OCI-LY7 (cell line): Measurements from ENCODE around the gene NBPF26. TPM values are rescaled to one million over a fixed set of nuclear protein-coding genes. Genes with fewer than 3 reads are reported as not detected.
"Not testable (repeated sequence)": the region's sequence is repeated elsewhere in the genome, so short reads cannot be mapped to it uniquely, and the experiment has no call there.

ENCODE experiments used
- BruUV-seq: library from RNA; stranded (reverse); fragments of 400-500 nt; replicated peaks from 2 replicates; lab custom pipeline; 2021; lab: Mats Ljungman, UMichigan
- CTCF ChIA-PET: fragments of 300-600 bp; sonication (Branson Sonifier 250); formaldehyde crosslinking; loops from one replicate; lab custom pipeline; 2022; ENCODE audit warnings: antibody characterized with exemption; ENCODE audit not compliant: unreplicated experiment; lab: Charles Lee
- POLR2A ChIA-PET: fragments of 300-600 bp; sonication (Branson Sonifier 250); formaldehyde crosslinking; loops from one replicate; lab custom pipeline; 2022; ENCODE audit warnings: antibody characterized with exemption; lab: Charles Lee
- DNase-seq: peaks from one replicate; pipeline ENCODE4 v3.0.0-alpha.2; 2015; ENCODE audit warnings: low spot score
- H2AFZ ChIP-seq: fragments of 200-600 bp; sonication (generic), shearing (Covaris generic); 2 replicates; pipeline ENCODE4 v1.6.1; 2014; ENCODE audit warnings: mild to moderate bottlenecking, antibody characterized with exemption, low read length, moderate library complexity
- H3K27ac ChIP-seq: fragments of 200-600 bp; sonication (generic); 2 replicates; pipeline ENCODE4 v1.5.1; 2014; ENCODE audit warnings: mixed run types, low read depth, mild to moderate bottlenecking, moderate library complexity, low read length, inconsistent platforms; ENCODE audit not compliant: poor library complexity, severe bottlenecking
- H3K36me3 ChIP-seq: fragments of 200-600 bp; sonication (generic); 2 replicates; pipeline ENCODE4 v1.6.1; 2014; ENCODE audit warnings: mild to moderate bottlenecking, antibody characterized with exemption, low read length, moderate library complexity, mixed read lengths; ENCODE audit not compliant: insufficient read depth
- H3K4me1 ChIP-seq: fragments of 200-600 bp; sonication (generic); 2 replicates; pipeline ENCODE4 v1.5.1; 2014; ENCODE audit warnings: mild to moderate bottlenecking, low read length; ENCODE audit not compliant: insufficient read depth, poor library complexity, severe bottlenecking
- H3K4me2 ChIP-seq: fragments of 200-600 bp; sonication (generic); 2 replicates; pipeline ENCODE4 v1.6.1; 2014; ENCODE audit warnings: mild to moderate bottlenecking, low read length
- H3K4me3 ChIP-seq: fragments of 200-600 bp; sonication (generic); 2 replicates; pipeline ENCODE4 v1.5.1; 2014; ENCODE audit warnings: mild to moderate bottlenecking, low read depth, low read length; ENCODE audit not compliant: poor library complexity, severe bottlenecking
- H3K79me2 ChIP-seq: fragments of 200-600 bp; sonication (generic); 2 replicates; pipeline ENCODE4 v1.6.1; 2016; ENCODE audit warnings: low read depth, mild to moderate bottlenecking, low read length, moderate library complexity, mixed read lengths; ENCODE audit not compliant: insufficient read depth
- H3K9me2 ChIP-seq: fragments of 200-600 bp; sonication (generic); 2 replicates; pipeline ENCODE4 v1.6.1; 2016; ENCODE audit warnings: mild to moderate bottlenecking, low read length, mixed read lengths; ENCODE audit not compliant: insufficient read depth
- H3K9me3 ChIP-seq: fragments of 200-600 bp; sonication (generic); 2 replicates; pipeline ENCODE4 v1.6.1; 2014; ENCODE audit warnings: mild to moderate bottlenecking, mixed run types, low read length, mixed read lengths
- H4K20me1 ChIP-seq: fragments of 200-600 bp; sonication (generic); 2 replicates; pipeline ENCODE4 v1.6.1; 2014; ENCODE audit warnings: mild to moderate bottlenecking, antibody characterized with exemption, low read length, moderate library complexity, mixed read lengths; ENCODE audit not compliant: insufficient read depth
- intact Hi-C: fragments of 100-400 bp; cut with micrococcal nuclease; formaldehyde crosslinking; loops from one replicate; pipeline ENCODE4 v1.10.0; 2022; ENCODE audit not compliant: unreplicated experiment
- small RNA-seq: library from RNA; depleted of rRNA; stranded (forward); fragments of <200 nt; gene quantifications from one replicate; pipeline ENCODE3, GENCODE V24; 2014
- total RNA-seq, 2 experiments: library from RNA; depleted of rRNA in 1 of 2; stranded (reverse); fragments of >200 nt in 1 of 2; shearing (Covaris generic) in 1 of 2; gene quantifications; 2 replicates each; pipeline ENCODE4 v1.2.3, GENCODE V29; 2014 to 2022

NBPF26 gene
- total RNA-seq, 2 experiments from 2014 or later = 24.2 to 24.7 TPM

- H4K20me1 ChIP-seq, H3K27ac ChIP-seq, H3K9me3 ChIP-seq, H3K9me2 ChIP-seq, BruUV-seq, H3K79me2 ChIP-seq, H3K36me3 ChIP-seq, H3K4me3 ChIP-seq, POLR2A ChIA-PET, H3K4me1 ChIP-seq, H2AFZ ChIP-seq, DNase-seq, intact Hi-C loops, CTCF ChIA-PET, H3K4me2 ChIP-seq: not testable (repeated sequence)
These were observed 156.3 kb downstream of the NBPF26 start for GRCh38 chr1:120880056-120880455.

DNA sequence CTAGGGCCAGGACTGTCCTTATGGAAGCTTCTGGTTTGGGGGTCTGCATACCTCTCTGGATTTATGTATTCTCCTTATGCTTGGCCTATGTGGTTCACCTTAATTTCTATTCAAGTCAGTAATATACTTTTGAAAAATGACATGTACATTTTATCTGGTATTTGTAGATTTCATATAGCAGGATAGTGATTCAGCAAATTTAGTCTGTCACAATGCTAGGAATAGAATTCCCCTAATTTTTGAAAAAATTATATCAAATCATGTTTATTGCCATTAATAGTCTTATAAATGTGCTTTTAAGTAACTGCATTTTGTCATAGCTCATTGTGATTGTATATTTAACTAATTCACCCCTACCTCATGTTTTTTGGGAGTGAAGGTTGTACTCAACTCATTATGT, 158.2 kb downstream of the NBPF26 start:
- H3K4me3 ChIP-seq, H4K20me1 ChIP-seq, H3K4me2 ChIP-seq, intact Hi-C loops, H3K9me2 ChIP-seq, CTCF ChIA-PET, BruUV-seq, DNase-seq, H3K36me3 ChIP-seq, H3K4me1 ChIP-seq, H2AFZ ChIP-seq, H3K9me3 ChIP-seq, H3K27ac ChIP-seq, H3K79me2 ChIP-seq, POLR2A ChIA-PET: not testable (repeated sequence)

Small RNA genes within 50 kb of the gene (small RNA-seq; reads per million reads assigned to genes)
- gene RNVU1-19 = 7.8 reads per million, percentile 94 among the genes with 10 or more reads in this experiment

Other genes with a start within 250 kb of the NBPF26 start
- not detected in 2 replicates for gene PPIAL4A, start 165.8 kb downstream of the NBPF26 start, total RNA-seq (2014; rRNA removed; shearing (Covaris generic))
- not detected in 2 replicates for gene PPIAL4A, start 165.8 kb downstream of the NBPF26 start, total RNA-seq (2022)